Measurements from ENCODE around the gene PAX6.

PAX6 gene

GRCh38 chr11:31810779-31811647, at the start of gene PAX6:
Gene PAX6, minus strand, starts transcription at chr11:31811322. Its CDS starts 4,911 bp downstream, at chr11:31806411.
- DNase-seq, result no peak

- DNase-seq, result no peak
These were observed 49.3 kb upstream of the PAX6 start for GRCh38 chr11:31860391-31860790.

- DNase-seq, result no peak
These were observed 45.1 kb upstream of the PAX6 start for GRCh38 chr11:31856248-31856647.

- DNase-seq, result no peak
These were observed 44.3 kb upstream of the PAX6 start for GRCh38 chr11:31855466-31855865.

- DNase-seq, result no peak
These were observed 39.2 kb upstream of the PAX6 start for GRCh38 chr11:31850365-31850764.

GRCh38 chr11:31847761-31848160, 36.6 kb upstream of the PAX6 start:
- DNase-seq, result no peak

GRCh38 chr11:31845331-31845730, 34.2 kb upstream of the PAX6 start:
- no peak for DNase-seq

- no peak for DNase-seq
These were observed 33.2 kb upstream of the PAX6 start for GRCh38 chr11:31844351-31844750.

GRCh38 chr11:31841435-31841834, 30.3 kb upstream of the PAX6 start:
- DNase-seq, result no peak

- no peak for DNase-seq
These were observed 23.1 kb upstream of the PAX6 start for GRCh38 chr11:31834237-31834636.

- DNase-seq, result no peak
These were observed 19.3 kb upstream of the PAX6 start for GRCh38 chr11:31830406-31830805.

GRCh38 chr11:31828217-31828616, 17.1 kb upstream of the PAX6 start:
- DNase-seq, result no peak

- no peak for DNase-seq
These were observed 16.5 kb upstream of the PAX6 start for GRCh38 chr11:31827455-31828206.

GRCh38 chr11:31826536-31827438, 15.7 kb upstream of the PAX6 start:
- no peak for DNase-seq

- DNase-seq, result no peak
These were observed 14.8 kb upstream of the PAX6 start for GRCh38 chr11:31825838-31826484.

GRCh38 chr11:31824879-31825837, 14.0 kb upstream of the PAX6 start:
- DNase-seq, result no peak

- no peak for DNase-seq
These were observed 13.3 kb upstream of the PAX6 start for GRCh38 chr11:31824332-31824878.

GRCh38 chr11:31823644-31824331, 12.7 kb upstream of the PAX6 start:
- DNase-seq, result no peak

- no peak for DNase-seq
These were observed 12.0 kb upstream of the PAX6 start for GRCh38 chr11:31822927-31823643.
